Measurements from ENCODE around the gene RIPK1. TPM values are rescaled to one million over a fixed set of nuclear protein-coding genes. Genes with fewer than 3 reads are reported as not detected.

The RIPK1 gene
- total and polyA plus RNA-seq, 2 donors (not counting 3 experiments of a cell fraction or from before 2014, with no cell fraction given), result 11.2 to 20.6 TPM

GRCh38 chr6:3128356-3129108 lies 60.2 kb downstream of the RIPK1 start:
- no peak overlapping the region for H2AFZ ChIP-seq (ENCODE audit: low read depth, low read length)
- TF ChIP-seq CTCF (IDR thresholded peaks at IDR 0.05; ENCODE audit: extremely low read depth in 1 of 2, insufficient read depth in 1 of 2, low read depth in 1 of 2, low read length in 2 of 2) (no peak), GATA2 (IDR thresholded peaks at IDR 0.05; ENCODE audit: insufficient read depth, insufficient read length, low read depth, low read length) (no peak), POLR2A (IDR thresholded peaks at IDR 0.05; ENCODE audit: low read depth, low read length) (no peak), POLR2AphosphoS5 (IDR thresholded peaks at IDR 0.05; ENCODE audit: insufficient read depth, low read depth, low read length) (no peak), EZH2 (IDR thresholded peaks at IDR 0.05; ENCODE audit: borderline replicate concordance, low read depth, low read length, severe bottlenecking) (no peak), MAX (IDR thresholded peaks at IDR 0.05; ENCODE audit: insufficient read depth, insufficient read length) (no peak), JUN (IDR thresholded peaks at IDR 0.05; ENCODE audit: borderline replicate concordance, insufficient read depth, insufficient read length, low read depth) (no peak), FOS (IDR thresholded peaks at IDR 0.05; ENCODE audit: borderline replicate concordance, insufficient read depth, low read length) (no peak), MYC (IDR thresholded peaks at IDR 0.05; ENCODE audit: low read depth, low read length) (no peak)
- no peaks in the 10 kb centered on the region for H4K20me1 ChIP-seq (replicated peaks; ENCODE audit: control insufficient read depth, extremely low read depth, insufficient read depth, low read length)
- no peak for DNase-seq (ENCODE audit: low read depth, low spot score)
- no peaks in the 10 kb centered on the region for H3K36me3 ChIP-seq (ENCODE audit: control insufficient read depth in 2 of 2, extremely low read depth in 1 of 2, insufficient read depth in 2 of 2, low read length in 2 of 2)
- no peak overlapping the region for H3K4me3 ChIP-seq (replicated peaks in 1 of 3; ENCODE audit: insufficient read depth in 1 of 3, low read depth in 1 of 3, low read length in 3 of 3)
- no peaks in the 10 kb centered on the region for H3K27me3 ChIP-seq (ENCODE audit: control insufficient read depth in 2 of 2, insufficient read depth in 2 of 2, low read length in 2 of 2)
- H3K79me2 ChIP-seq (ENCODE audit: control insufficient read depth, insufficient read depth, low read length), result no peaks in the 10 kb centered on the region
- intact Hi-C loops (cut with micrococcal nuclease) (no loop called here), dilution Hi-C loops (cut with MboI; ENCODE audit: extremely low pct_ligation_motif_present, low sequenced_read_pairs) (no loop called here)
- no peak overlapping the region for H3K27ac ChIP-seq (ENCODE audit: insufficient read depth, low read depth, low read length)
- no TSS peak for BruUV-seq (replicated peaks)
- H3K9ac ChIP-seq (replicated peaks; ENCODE audit: extremely low read depth, insufficient read depth, low read length), result no peak overlapping the region
- no peaks in the 10 kb centered on the region for H3K9me3 ChIP-seq (replicated peaks; ENCODE audit: control insufficient read depth, insufficient read depth, low read length)
- H3K4me1 ChIP-seq (ENCODE audit: control insufficient read depth, extremely low read depth, insufficient read depth, low read length), result no peaks in the 10 kb centered on the region
- H3K9me1 ChIP-seq (replicated peaks; ENCODE audit: control insufficient read depth, extremely low read depth, insufficient read depth, low read length), result no peaks in the 10 kb centered on the region
- POLR2A ChIA-PET, result no interaction called here
- CTCF ChIA-PET, result interaction anchor here (0.7 to 7.4 kb wide), 3 partner anchors 29 to 122 kb away, joined by 3 to 121 read pairs (median 9); partner anchors contain the start of gene TUBB2A
- no peak for FAIRE-seq
- no peak overlapping the region for H3K4me2 ChIP-seq (ENCODE audit: insufficient read depth, low read length)
